Effector CD4-positive, alpha-beta T cell (primary cell): Measurements from ENCODE around the gene PCBD2.

Experiments used
- DNase-seq: peaks from one replicate; pipeline ENCODE4 v3.0.0-alpha.2; 2020

The PCBD2 gene

DNA sequence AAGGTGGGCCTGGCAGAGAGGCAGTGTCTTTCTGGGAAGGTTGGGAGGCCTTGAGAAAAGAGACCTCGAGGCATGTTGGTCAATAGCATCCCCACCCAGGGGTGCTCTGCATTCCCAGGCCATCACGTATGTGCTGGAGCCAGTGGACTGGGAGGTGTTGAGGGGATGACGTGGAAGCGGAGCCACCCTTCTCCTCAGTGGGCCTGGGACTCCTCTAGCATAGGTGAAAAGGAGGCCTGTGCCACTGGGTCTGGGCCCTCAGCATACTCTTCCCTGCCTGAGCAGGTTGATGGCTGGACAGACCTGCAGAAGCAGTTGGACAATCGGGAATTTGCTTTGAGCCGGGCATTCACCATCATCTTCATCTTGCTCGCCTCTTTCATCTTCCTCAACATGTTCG, 103.6 kb downstream of the PCBD2 start:
- DNase-seq: no peak

DNA sequence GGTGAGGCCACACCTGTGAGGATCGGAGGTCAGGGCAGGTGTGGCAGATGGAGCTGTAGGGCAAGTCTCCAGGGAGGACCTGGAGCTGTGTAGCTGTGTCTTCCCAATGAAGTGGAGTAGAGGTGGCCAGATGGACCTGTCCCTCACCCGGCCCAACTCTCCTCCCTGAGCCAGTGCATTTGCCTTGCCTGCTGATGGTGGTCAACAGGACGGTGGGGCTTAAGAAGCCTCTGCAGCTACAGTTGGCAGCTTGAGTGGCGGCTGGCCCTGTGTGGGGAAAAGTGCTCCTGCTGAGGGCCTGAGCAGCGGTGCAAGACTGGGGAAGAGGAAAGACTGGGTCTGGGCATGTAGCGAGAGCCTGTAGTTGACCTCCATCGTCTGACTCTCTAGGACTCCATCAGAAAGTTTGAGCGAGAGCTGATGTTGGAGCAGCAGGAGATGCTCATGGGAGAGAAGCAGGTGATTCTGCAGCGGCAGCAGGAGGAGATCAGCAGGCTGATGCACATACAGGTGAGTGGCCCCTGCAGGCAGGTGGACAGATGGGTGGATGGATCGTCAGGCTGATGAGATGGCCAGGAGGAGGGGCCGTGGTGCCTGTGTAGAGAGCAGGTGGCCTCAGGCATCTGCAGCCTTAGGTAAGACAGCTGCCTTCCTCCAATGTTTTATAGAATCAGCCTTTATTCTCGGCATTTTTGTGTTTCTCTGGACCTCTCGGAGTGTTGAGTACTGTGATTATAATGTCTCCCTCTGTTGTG, 104.2 kb downstream of the PCBD2 start:
- DNase-seq: no peak

DNA sequence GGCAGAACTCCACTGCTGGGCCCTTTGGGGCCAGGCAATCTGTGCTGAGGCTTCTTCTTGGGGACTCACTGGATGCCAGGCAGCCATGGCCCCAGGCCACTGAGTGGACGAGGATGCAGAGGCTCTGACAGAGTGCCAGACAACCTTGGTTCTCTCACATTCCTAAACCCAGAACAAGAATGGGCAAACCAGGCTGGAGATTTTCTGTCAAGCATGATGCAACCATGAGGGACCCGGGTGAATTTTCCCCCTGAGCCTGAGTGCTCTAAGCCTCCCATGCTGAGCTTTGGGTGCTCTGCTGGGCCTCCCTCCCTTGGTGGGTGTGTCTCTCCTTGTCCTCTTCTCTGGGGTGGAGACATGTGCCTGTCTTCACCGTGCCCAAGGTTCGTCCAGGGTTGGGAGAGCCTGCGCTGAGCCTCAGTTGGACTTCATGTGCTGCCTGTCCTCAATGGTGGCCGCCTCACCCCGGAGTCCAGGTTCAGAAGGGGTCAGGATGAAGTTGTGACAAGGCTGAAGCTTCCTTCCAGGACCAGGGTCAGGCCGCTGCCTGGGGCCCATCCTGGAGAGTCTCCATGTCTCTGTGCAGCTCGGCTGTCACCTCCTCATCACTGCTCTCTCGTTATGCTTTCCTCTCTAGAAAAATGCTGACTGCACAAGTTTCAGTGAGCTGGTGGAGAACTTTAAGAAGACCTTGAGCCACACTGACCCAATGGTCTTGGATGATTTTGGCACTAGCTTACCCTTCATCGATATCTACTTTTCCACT, 105.0 kb downstream of the PCBD2 start:
- DNase-seq: no peak

DNA sequence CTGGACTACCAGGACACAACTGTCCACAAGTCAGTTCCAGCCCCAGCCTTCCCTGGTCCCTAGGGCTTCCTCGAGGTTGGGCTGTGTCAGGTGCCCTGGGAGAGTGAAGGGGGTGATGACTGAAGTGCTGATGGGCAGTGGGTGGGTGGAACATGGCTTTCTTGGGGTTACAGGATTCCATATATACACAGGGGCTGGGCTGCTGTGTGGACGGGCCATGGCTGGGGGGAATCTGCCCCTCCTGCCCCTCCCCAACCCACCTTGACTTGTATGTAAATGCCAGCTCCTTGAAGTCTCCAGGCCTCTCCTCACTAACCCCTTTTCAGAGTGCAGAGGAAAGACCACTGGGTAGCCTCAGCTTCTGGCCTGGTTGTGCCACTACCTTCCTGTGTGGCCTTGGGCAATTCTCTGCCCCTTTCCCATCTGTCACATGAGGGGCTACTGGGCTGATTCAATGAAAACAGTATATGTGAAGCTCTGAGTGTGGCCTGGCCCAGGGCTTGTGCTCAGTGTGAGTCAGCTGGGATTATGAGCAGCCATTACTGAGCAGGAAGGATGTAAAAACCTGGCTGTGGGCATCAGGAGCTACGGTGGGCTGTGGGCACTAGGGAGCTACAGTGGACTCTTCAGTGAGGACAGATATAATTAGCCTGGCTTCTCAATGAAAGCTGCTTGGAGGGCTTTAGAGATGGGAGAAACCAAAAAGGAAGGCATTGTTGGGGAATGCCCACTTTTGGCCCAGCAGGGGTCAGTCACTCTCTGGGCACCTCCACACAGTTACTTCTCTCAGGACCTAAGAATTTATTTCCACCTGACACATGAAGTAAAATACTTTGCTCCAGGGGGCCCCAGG, 105.8 kb downstream of the PCBD2 start:
- DNase-seq: no peak

DNA sequence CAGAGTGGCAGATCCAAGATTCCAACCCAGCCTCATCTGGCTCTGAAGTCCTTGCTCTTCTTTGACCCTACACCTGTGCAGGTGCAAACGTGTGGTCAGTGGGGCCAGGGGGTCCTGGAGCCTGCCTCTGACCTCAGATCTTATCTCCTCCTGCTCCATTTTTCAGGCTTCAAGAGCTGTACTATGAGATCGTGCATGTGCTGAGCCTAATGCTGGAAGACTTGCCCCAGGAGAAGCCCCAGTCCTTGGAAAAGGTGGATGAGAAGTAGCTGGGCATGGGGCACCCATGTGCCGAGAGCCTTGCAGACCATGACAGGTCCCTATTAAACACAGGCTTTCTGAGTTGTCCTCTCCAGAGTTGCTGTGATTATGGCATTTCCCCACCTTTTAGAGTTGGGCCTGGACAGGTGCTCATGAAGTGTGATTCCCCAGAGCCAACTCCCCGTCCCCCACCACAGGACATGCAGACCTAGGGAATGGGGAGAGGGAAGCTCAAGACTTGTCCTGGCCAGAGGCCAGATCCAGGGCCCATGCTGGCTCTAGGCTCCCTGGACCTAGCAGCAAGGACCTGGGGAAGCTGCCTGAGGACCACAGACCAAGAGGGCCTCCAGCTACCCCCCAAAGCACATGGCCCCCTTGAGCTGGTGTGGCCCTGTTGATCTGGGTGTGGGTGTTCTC, 106.6 kb downstream of the PCBD2 start:
- DNase-seq: no peak

DNA sequence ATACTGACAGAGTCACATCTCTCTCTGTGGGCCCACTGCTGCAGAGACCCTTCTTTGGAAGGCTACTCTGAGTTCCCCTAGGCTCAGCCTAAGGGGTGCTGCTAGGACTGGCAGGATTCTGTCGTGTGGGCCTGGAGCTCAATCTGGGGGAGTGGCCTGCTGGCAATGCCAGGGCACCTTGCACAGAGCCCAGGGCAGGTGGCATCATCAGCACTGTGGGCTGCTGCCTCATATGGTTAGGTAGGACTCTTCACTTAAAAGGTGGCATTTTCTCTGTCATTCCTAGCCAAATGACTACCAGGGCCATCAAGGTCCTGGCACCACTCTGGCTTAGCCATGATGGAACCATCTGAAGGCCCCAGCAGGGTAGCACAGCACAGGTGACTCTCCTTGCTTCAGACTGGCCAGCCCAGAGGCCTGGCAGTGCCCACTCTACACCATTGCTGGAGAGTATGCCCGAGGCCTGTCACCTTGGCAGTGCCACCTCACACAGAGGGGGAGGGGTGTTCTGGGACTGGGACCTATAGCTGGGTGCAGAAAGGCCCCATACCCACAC, 107.2 kb downstream of the PCBD2 start:
- no peak for DNase-seq
